ENCODE results near the gene DNAJC12.
"Not testable (repeated sequence)": the region's sequence is repeated elsewhere in the genome, so short reads cannot be mapped to it uniquely, and the experiment has no call there.

Gene DNAJC12

GRCh38 chr10:67837541-67838314, at the start of gene DNAJC12:
Gene DNAJC12 (minus strand): TSS chr10:67838188. CDS start chr10:67838011, 177 bp downstream.
- H3K36me3 ChIP-seq (ENCODE audit: control insufficient read depth, insufficient read depth, low read length), result no peaks in the 10 kb centered on the region
- no peak within 1 kb of the TSS for H3K27ac ChIP-seq (ENCODE audit: low read length)
- peaks cover 1% of the 10 kb centered on the region; the same call in 1 of the 2 replicates for H3K4me1 ChIP-seq (ENCODE audit: control insufficient read depth, insufficient read depth, low read length)
- no peaks in the 10 kb centered on the region for H3K27me3 ChIP-seq (ENCODE audit: control insufficient read depth, insufficient read depth, low read length)
- no peak within 1 kb of the TSS for H3K4me3 ChIP-seq (ENCODE audit: low read length)
- DNase-seq (ENCODE audit: low read depth, low spot score), result no peak
- WGBS (ENCODE audit: insufficient coverage, insufficient read length), result 100% methylated on average over 1 of the region's 5 CpGs
- no peaks in the 10 kb centered on the region for H3K9me3 ChIP-seq (ENCODE audit: control insufficient read depth, insufficient read depth, low read length)

GRCh38 chr10:67884842-67885670, 47.1 kb upstream of the DNAJC12 start:
- H3K9me3 ChIP-seq (ENCODE audit: control insufficient read depth, insufficient read depth, low read length), result no peaks in the 10 kb centered on the region

GRCh38 chr10:67884313-67884841, 46.4 kb upstream of the DNAJC12 start, which contains the start of gene SIRT1:
Gene SIRT1 (plus strand): TSS chr10:67884656. CDS start chr10:67884722, 66 bp downstream.
- peaks cover 7% of the 10 kb centered on the region for H3K36me3 ChIP-seq (ENCODE audit: control insufficient read depth, insufficient read depth, low read length)
- no peaks in the 10 kb centered on the region for H3K27me3 ChIP-seq (ENCODE audit: control insufficient read depth, insufficient read depth, low read length)
- H3K4me3 ChIP-seq (ENCODE audit: low read length), result peak within 1 kb of the TSS; percentile 89
- no peaks in the 10 kb centered on the region for H3K9me3 ChIP-seq (ENCODE audit: control insufficient read depth, insufficient read depth, low read length)
- DNase-seq (ENCODE audit: low read depth, low spot score), result peak; percentile 83
- no peak within 1 kb of the TSS for H3K27ac ChIP-seq (ENCODE audit: low read length)
- WGBS (ENCODE audit: insufficient coverage, insufficient read length), result no CpG with 5 or more reads among the region's 62 CpGs
- H3K4me1 ChIP-seq (ENCODE audit: control insufficient read depth, insufficient read depth, low read length), result no peaks in the 10 kb centered on the region; the same call in 1 of the 2 replicates

More at GRCh38 chr10:67884842-67885670, 47.1 kb upstream of the DNAJC12 start:
- H3K27ac ChIP-seq (ENCODE audit: low read length), result no peak overlapping the region
- H3K4me1 ChIP-seq (ENCODE audit: control insufficient read depth, insufficient read depth, low read length), result no peaks in the 10 kb centered on the region; the same call in 1 of the 2 replicates
- no peaks in the 10 kb centered on the region for H3K27me3 ChIP-seq (ENCODE audit: control insufficient read depth, insufficient read depth, low read length)
- H3K4me3 ChIP-seq (ENCODE audit: low read length), result peak overlapping the region; percentile 89
- DNase-seq (ENCODE audit: low read depth, low spot score), result no peak
- peaks cover 9% of the 10 kb centered on the region for H3K36me3 ChIP-seq (ENCODE audit: control insufficient read depth, insufficient read depth, low read length)
- no CpG with 5 or more reads among the region's 73 CpGs for WGBS (ENCODE audit: insufficient coverage, insufficient read length)

- H3K27me3 ChIP-seq (ENCODE audit: control insufficient read depth, insufficient read depth, low read length), result no peaks in the 10 kb centered on the region
- no peaks in the 10 kb centered on the region for H3K9me3 ChIP-seq (ENCODE audit: control insufficient read depth, insufficient read depth, low read length)
- no peak overlapping the region for H3K27ac ChIP-seq (ENCODE audit: low read length)
- H3K36me3 ChIP-seq (ENCODE audit: control insufficient read depth, insufficient read depth, low read length), result peaks cover 7% of the 10 kb centered on the region
- peak overlapping the region; percentile 89; the same call in 1 of the 2 replicates for H3K4me3 ChIP-seq (ENCODE audit: low read length)
- H3K4me1 ChIP-seq (ENCODE audit: control insufficient read depth, insufficient read depth, low read length), result no peaks in the 10 kb centered on the region; the same call in 1 of the 2 replicates
- no CpG with 5 or more reads among the region's 13 CpGs for WGBS (ENCODE audit: insufficient coverage, insufficient read length)
- DNase-seq (ENCODE audit: low read depth, low spot score), result no peak
Observed at GRCh38 chr10:67883710-67884312, 45.8 kb upstream of the DNAJC12 start.

GRCh38 chr10:67878133-67878532, 40.1 kb upstream of the DNAJC12 start:
- Histone ChIP-seq H3K27me3 (ENCODE audit: control insufficient read depth, insufficient read depth, low read length) (no peaks in the 10 kb centered on the region), H3K4me1 (ENCODE audit: control insufficient read depth, insufficient read depth, low read length) (no peaks in the 10 kb centered on the region), H3K4me3 (ENCODE audit: low read length) (no peak overlapping the region), H3K27ac (ENCODE audit: low read length) (no peak overlapping the region), H3K9me3 (ENCODE audit: control insufficient read depth, insufficient read depth, low read length) (no peaks in the 10 kb centered on the region), H3K36me3 (ENCODE audit: control insufficient read depth, insufficient read depth, low read length) (no peaks in the 10 kb centered on the region)
- DNase-seq (ENCODE audit: low read depth, low spot score), result no peak
- WGBS (ENCODE audit: insufficient coverage, insufficient read length), result no CpG with 5 or more reads among the region's 7 CpGs

- not testable (repeated sequence) for H3K27ac ChIP-seq (ENCODE audit: low read length); H3K4me3 ChIP-seq (ENCODE audit: low read length); H3K36me3 ChIP-seq (ENCODE audit: control insufficient read depth, insufficient read depth, low read length); H3K9me3 ChIP-seq (ENCODE audit: control insufficient read depth, insufficient read depth, low read length); DNase-seq (ENCODE audit: low read depth, low spot score); H3K4me1 ChIP-seq (ENCODE audit: control insufficient read depth, insufficient read depth, low read length); H3K27me3 ChIP-seq (ENCODE audit: control insufficient read depth, insufficient read depth, low read length)
- no CpG with 5 or more reads among the region's 11 CpGs for WGBS (ENCODE audit: insufficient coverage, insufficient read length)
Observed at GRCh38 chr10:67877421-67877820, 39.4 kb upstream of the DNAJC12 start.

- Histone ChIP-seq H3K9me3 (ENCODE audit: control insufficient read depth, insufficient read depth, low read length) (no peaks in the 10 kb centered on the region), H3K4me3 (ENCODE audit: low read length) (no peak overlapping the region), H3K27ac (ENCODE audit: low read length) (no peak overlapping the region), H3K4me1 (ENCODE audit: control insufficient read depth, insufficient read depth, low read length) (no peaks in the 10 kb centered on the region), H3K36me3 (ENCODE audit: control insufficient read depth, insufficient read depth, low read length) (no peaks in the 10 kb centered on the region), H3K27me3 (ENCODE audit: control insufficient read depth, insufficient read depth, low read length) (no peaks in the 10 kb centered on the region)
- WGBS (ENCODE audit: insufficient coverage, insufficient read length), result no CpG with 5 or more reads among the region's 3 CpGs
- no peak for DNase-seq (ENCODE audit: low read depth, low spot score)
Observed at GRCh38 chr10:67875340-67876238, 37.6 kb upstream of the DNAJC12 start.

- Histone ChIP-seq H3K27me3 (ENCODE audit: control insufficient read depth, insufficient read depth, low read length) (no peaks in the 10 kb centered on the region), H3K27ac (ENCODE audit: low read length) (no peak overlapping the region), H3K9me3 (ENCODE audit: control insufficient read depth, insufficient read depth, low read length) (no peaks in the 10 kb centered on the region), H3K36me3 (ENCODE audit: control insufficient read depth, insufficient read depth, low read length) (no peaks in the 10 kb centered on the region), H3K4me3 (ENCODE audit: low read length) (no peak overlapping the region), H3K4me1 (ENCODE audit: control insufficient read depth, insufficient read depth, low read length) (no peaks in the 10 kb centered on the region)
- no peak for DNase-seq (ENCODE audit: low read depth, low spot score)
- WGBS (ENCODE audit: insufficient coverage, insufficient read length), result no CpG with 5 or more reads among the region's 6 CpGs
Observed at GRCh38 chr10:67869996-67870395, 32.0 kb upstream of the DNAJC12 start.

GRCh38 chr10:67868132-67868531, 30.1 kb upstream of the DNAJC12 start:
- no peak overlapping the region for H3K27ac ChIP-seq (ENCODE audit: low read length)
- H3K4me1 ChIP-seq (ENCODE audit: control insufficient read depth, insufficient read depth, low read length), result peaks cover 3% of the 10 kb centered on the region
- H3K36me3 ChIP-seq (ENCODE audit: control insufficient read depth, insufficient read depth, low read length), result no peaks in the 10 kb centered on the region
- no CpG with 5 or more reads among the region's 2 CpGs for WGBS (ENCODE audit: insufficient coverage, insufficient read length)
- DNase-seq (ENCODE audit: low read depth, low spot score), result no peak
- no peak overlapping the region for H3K4me3 ChIP-seq (ENCODE audit: low read length)
- no peaks in the 10 kb centered on the region for H3K27me3 ChIP-seq (ENCODE audit: control insufficient read depth, insufficient read depth, low read length)
- no peaks in the 10 kb centered on the region for H3K9me3 ChIP-seq (ENCODE audit: control insufficient read depth, insufficient read depth, low read length)

Data from iPS DF 6.9 (cell line).